Activated CD4-positive, alpha-beta T cell treated with anti-CD3 and anti-CD28 coated beads, Interleukin-2, amount 10 ng/mL, durations not matched to agents 7 days and 5 days (primary cell): Measurements from ENCODE around the gene LCMT1. TPM values are rescaled to one million over a fixed set of nuclear protein-coding genes. Genes with fewer than 3 reads are reported as not detected.

ENCODE experiments used
- CTCF ChIA-PET: fragments of 350-600 bp; sonication (Branson Sonifier 250); formaldehyde crosslinking; loops from one replicate; lab custom pipeline; 2021; ENCODE audit warnings: antibody characterized with exemption; lab: Charles Lee
- POLR2A ChIA-PET: fragments of 350-600 bp; sonication (Branson Sonifier 250); formaldehyde crosslinking; loops from one replicate; lab custom pipeline; 2021; ENCODE audit warnings: antibody characterized with exemption; lab: Charles Lee
- DNase-seq: peaks from one replicate; pipeline ENCODE4 v3.0.0-alpha.2; 2020
- H3K27ac Mint-ChIP-seq: one replicate; pipeline ENCODE4 v1.8.0; 2021; ENCODE audit warnings: mild to moderate bottlenecking, moderate library complexity, mixed read lengths
- H3K27me3 Mint-ChIP-seq: one replicate; pipeline ENCODE4 v1.8.0; 2021; ENCODE audit warnings: mixed read lengths
- H3K36me3 Mint-ChIP-seq: one replicate; pipeline ENCODE4 v1.8.0; 2021; ENCODE audit warnings: low read depth, mixed read lengths
- H3K4me1 Mint-ChIP-seq: one replicate; pipeline ENCODE4 v1.8.0; 2021; ENCODE audit warnings: mixed read lengths
- H3K4me3 Mint-ChIP-seq: one replicate; pipeline ENCODE4 v1.8.0; 2021; ENCODE audit warnings: mild to moderate bottlenecking, moderate library complexity, mixed read lengths
- H3K9me3 Mint-ChIP-seq: one replicate; pipeline ENCODE4 v1.8.0; 2021; ENCODE audit warnings: mixed read lengths
- total RNA-seq, 2 experiments: library from RNA; stranded (reverse); gene quantifications; one replicate each; pipeline ENCODE4 v1.2.3, GENCODE V29; 2021

Gene LCMT1
- total RNA-seq, 2 experiments from 2014 or later: 38.1 to 40.0 TPM

DNA sequence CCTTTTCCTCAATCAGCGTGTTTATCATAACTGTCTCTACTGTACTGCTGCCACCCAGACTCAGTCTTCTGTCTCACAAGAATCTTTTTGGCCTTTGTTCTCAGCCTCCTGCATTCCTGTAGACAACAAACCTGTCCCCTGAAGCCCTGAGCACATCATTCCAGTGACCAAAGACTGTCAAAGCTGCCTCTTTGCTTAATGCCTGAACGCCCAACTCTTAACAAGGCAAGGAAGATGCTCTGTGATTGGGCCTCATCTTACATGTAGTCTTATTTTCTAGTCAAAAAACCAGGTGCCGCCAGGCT is 75.9 kb downstream of the LCMT1 start:
- Mint-ChIP-seq H3K4me3 (no peak overlapping the region), H3K9me3 (no peaks in the 10 kb centered on the region), H3K27ac (no peak overlapping the region), H3K27me3 (no peaks in the 10 kb centered on the region), H3K36me3 (no peaks in the 10 kb centered on the region), H3K4me1 (no peaks in the 10 kb centered on the region)
- POLR2A ChIA-PET: no interaction called here
- CTCF ChIA-PET: interaction anchor here (0.6 kb wide), 1 partner anchor 49 kb away, joined by 3 read pairs; no protein-coding TSS in a partner anchor
- DNase-seq: no peak

- Mint-ChIP-seq H3K9me3 (no peaks in the 10 kb centered on the region), H3K4me3 (no peak overlapping the region), H3K27ac (no peak overlapping the region), H3K36me3 (no peaks in the 10 kb centered on the region), H3K27me3 (no peaks in the 10 kb centered on the region), H3K4me1 (no peaks in the 10 kb centered on the region)
- ChIA-PET POLR2A (no interaction called here), CTCF (interaction anchor here (1.2 to 1.5 kb wide), 2 partner anchors 10 to 26 kb away, joined by 3 read pairs; no protein-coding TSS in a partner anchor)
- no peak for DNase-seq
These were observed 77.8 kb downstream of the LCMT1 start for GRCh38 chr16:25189305-25189704.

GRCh38 chr16:25192096-25192495 is 80.6 kb downstream of the LCMT1 start:
- no peaks in the 10 kb centered on the region for H3K9me3 Mint-ChIP-seq
- POLR2A ChIA-PET: no interaction called here

GRCh38 chr16:25194273-25194878 is 82.8 kb downstream of the LCMT1 start:
- ChIA-PET POLR2A (no interaction called here), CTCF (no interaction called here)
- H3K27ac Mint-ChIP-seq: no peak overlapping the region

More at GRCh38 chr16:25192096-25192495, 80.6 kb downstream of the LCMT1 start:
- Mint-ChIP-seq H3K27ac (no peak overlapping the region), H3K27me3 (no peaks in the 10 kb centered on the region), H3K4me1 (no peaks in the 10 kb centered on the region), H3K4me3 (no peak overlapping the region), H3K36me3 (no peaks in the 10 kb centered on the region)
- DNase-seq: no peak
- CTCF ChIA-PET: no interaction called here

DNA sequence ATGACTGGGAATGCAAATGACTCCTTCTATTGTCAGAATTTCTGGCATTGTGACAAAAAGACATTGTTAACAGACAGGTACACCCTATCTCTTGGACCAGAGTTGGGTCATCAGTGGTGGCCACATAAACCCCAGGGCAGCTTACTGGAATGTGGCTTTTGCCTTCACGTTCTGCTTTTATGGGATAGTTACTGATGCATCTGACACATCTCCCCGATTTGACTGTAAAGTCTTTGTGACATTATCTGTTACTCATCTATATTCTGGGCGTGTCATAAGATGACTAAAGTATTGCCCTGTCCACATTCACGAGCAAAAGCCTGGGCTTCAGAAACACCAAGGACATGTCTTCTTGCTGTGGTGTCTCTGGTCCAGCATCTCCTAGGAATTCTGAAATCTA is 86.5 kb downstream of the LCMT1 start:
- H3K27ac Mint-ChIP-seq: no peak overlapping the region
- POLR2A ChIA-PET: no interaction called here
- no peaks in the 10 kb centered on the region for H3K9me3 Mint-ChIP-seq
- H3K4me1 Mint-ChIP-seq: no peaks in the 10 kb centered on the region
- H3K4me3 Mint-ChIP-seq: no peak overlapping the region
- CTCF ChIA-PET: interaction anchor here (1.4 kb wide), 1 partner anchor 27 kb away, joined by 3 read pairs; no protein-coding TSS in a partner anchor
- DNase-seq: no peak
- H3K36me3 Mint-ChIP-seq: no peaks in the 10 kb centered on the region
- H3K27me3 Mint-ChIP-seq: no peaks in the 10 kb centered on the region

More at GRCh38 chr16:25194273-25194878, 82.8 kb downstream of the LCMT1 start:
- DNase-seq: no peak
- Mint-ChIP-seq H3K4me3 (no peak overlapping the region), H3K27me3 (no peaks in the 10 kb centered on the region), H3K4me1 (no peaks in the 10 kb centered on the region), H3K9me3 (no peaks in the 10 kb centered on the region), H3K36me3 (no peaks in the 10 kb centered on the region)

DNA sequence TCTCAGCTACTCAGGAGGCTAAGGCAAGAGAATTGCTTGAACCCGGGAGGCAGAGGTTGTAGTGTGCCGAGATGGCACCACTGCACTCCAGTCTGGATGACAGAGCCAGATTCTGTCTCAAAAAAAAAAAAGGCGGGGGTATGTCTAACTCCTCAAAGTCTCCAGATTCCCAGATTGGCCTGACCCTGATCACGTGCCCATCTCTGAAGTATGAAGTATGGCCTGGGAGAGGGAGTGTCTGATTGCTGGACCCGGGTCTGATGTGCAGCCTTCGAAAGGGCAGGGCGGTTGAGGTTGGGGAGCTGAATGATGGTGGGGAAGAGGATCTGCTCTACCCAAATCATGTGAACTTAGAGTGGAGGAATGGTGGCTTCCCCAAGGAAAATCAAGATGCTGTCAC is 87.9 kb downstream of the LCMT1 start:
- no peak overlapping the region for H3K27ac Mint-ChIP-seq
- H3K9me3 Mint-ChIP-seq: no peaks in the 10 kb centered on the region
- DNase-seq: no peak
- H3K27me3 Mint-ChIP-seq: no peaks in the 10 kb centered on the region
- ChIA-PET CTCF (interaction anchor here (0.9 kb wide), 1 partner anchor 10 kb away, joined by 3 read pairs; no protein-coding TSS in a partner anchor), POLR2A (no interaction called here)
- no peaks in the 10 kb centered on the region for H3K36me3 Mint-ChIP-seq
- H3K4me3 Mint-ChIP-seq: no peak overlapping the region
- no peaks in the 10 kb centered on the region for H3K4me1 Mint-ChIP-seq

GRCh38 chr16:25210758-25211157 is 99.2 kb downstream of the LCMT1 start:
- H3K27me3 Mint-ChIP-seq: no peaks in the 10 kb centered on the region
- ChIA-PET CTCF (no interaction called here), POLR2A (no interaction called here)
- no peak for DNase-seq
- H3K9me3 Mint-ChIP-seq: no peaks in the 10 kb centered on the region
- peaks cover 2% of the 10 kb centered on the region for H3K4me1 Mint-ChIP-seq
- no peaks in the 10 kb centered on the region for H3K36me3 Mint-ChIP-seq
- H3K27ac Mint-ChIP-seq: no peak overlapping the region
- H3K4me3 Mint-ChIP-seq: no peak overlapping the region

- Mint-ChIP-seq H3K36me3 (no peaks in the 10 kb centered on the region), H3K9me3 (no peaks in the 10 kb centered on the region), H3K4me3 (no peak overlapping the region), H3K4me1 (peaks cover 2% of the 10 kb centered on the region), H3K27ac (no peak overlapping the region), H3K27me3 (no peaks in the 10 kb centered on the region)
- CTCF ChIA-PET: no interaction called here
- no peak for DNase-seq
- POLR2A ChIA-PET: no interaction called here
These were observed 101.1 kb downstream of the LCMT1 start for GRCh38 chr16:25212636-25213035.

- Mint-ChIP-seq H3K27me3 (no peaks in the 10 kb centered on the region), H3K36me3 (no peaks in the 10 kb centered on the region), H3K4me1 (peaks cover 2% of the 10 kb centered on the region), H3K27ac (no peak overlapping the region), H3K9me3 (no peaks in the 10 kb centered on the region), H3K4me3 (no peak overlapping the region)
- DNase-seq: no peak
- CTCF ChIA-PET: interaction anchor here (0.5 kb wide), 1 partner anchor 1185 kb away, joined by 3 read pairs; no protein-coding TSS in a partner anchor
- POLR2A ChIA-PET: no interaction called here
These were observed 102.3 kb downstream of the LCMT1 start for GRCh38 chr16:25213709-25214397.

GRCh38 chr16:25217112-25217511 is 105.6 kb downstream of the LCMT1 start:
- no peak overlapping the region for H3K27ac Mint-ChIP-seq
- no peak overlapping the region for H3K4me3 Mint-ChIP-seq
- H3K27me3 Mint-ChIP-seq: no peaks in the 10 kb centered on the region
- H3K4me1 Mint-ChIP-seq: no peaks in the 10 kb centered on the region
- H3K9me3 Mint-ChIP-seq: no peaks in the 10 kb centered on the region
- POLR2A ChIA-PET: no interaction called here
- CTCF ChIA-PET: interaction anchor here (1.5 kb wide), 1 partner anchor 16 kb away, joined by 5 read pairs; no protein-coding TSS in a partner anchor
- no peaks in the 10 kb centered on the region for H3K36me3 Mint-ChIP-seq
- DNase-seq: no peak

GRCh38 chr16:25217921-25218320 is 106.4 kb downstream of the LCMT1 start:
- no peaks in the 10 kb centered on the region for H3K36me3 Mint-ChIP-seq
- no peaks in the 10 kb centered on the region for H3K27me3 Mint-ChIP-seq
- CTCF ChIA-PET: interaction anchor here (1.0 to 1.5 kb wide), 2 partner anchors 15 to 161 kb away, joined by 3 to 5 read pairs; no protein-coding TSS in a partner anchor
- no peak overlapping the region for H3K27ac Mint-ChIP-seq
- no peaks in the 10 kb centered on the region for H3K9me3 Mint-ChIP-seq
- no peak overlapping the region for H3K4me3 Mint-ChIP-seq
- H3K4me1 Mint-ChIP-seq: no peaks in the 10 kb centered on the region
- DNase-seq: no peak
- POLR2A ChIA-PET: no interaction called here

DNA sequence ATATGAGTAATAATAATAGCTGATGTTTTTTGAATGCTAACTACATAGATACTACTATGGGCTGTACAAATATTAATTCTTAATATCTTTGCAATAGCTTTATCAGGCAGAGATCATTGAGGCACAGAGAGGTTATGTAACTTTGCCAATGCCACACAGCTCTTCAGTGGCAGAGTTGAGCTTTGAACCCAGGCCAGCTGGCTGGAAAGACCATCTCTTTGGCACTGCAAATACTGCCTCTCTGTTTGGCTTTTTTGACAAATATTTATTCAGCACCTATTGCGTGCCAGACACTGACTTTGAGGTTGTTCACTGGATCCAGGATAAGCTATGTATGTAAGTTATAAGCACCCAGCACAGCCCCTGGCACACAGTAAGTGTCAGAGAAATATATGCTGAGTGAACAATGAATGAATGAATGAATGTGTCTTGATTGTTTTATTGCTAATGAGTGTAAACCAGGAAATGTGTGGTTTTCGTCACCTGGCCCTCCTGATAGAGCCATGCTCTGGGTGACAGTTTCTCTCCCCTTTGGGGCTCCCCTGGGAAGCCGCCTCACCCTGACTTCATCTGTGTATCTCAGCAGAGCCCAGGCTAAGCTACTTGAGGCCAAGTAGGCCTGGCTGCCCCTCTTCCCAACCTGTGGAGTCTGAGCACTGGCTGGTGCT is 107.7 kb downstream of the LCMT1 start:
- CTCF ChIA-PET: no interaction called here
- Mint-ChIP-seq H3K4me1 (no peaks in the 10 kb centered on the region), H3K36me3 (no peaks in the 10 kb centered on the region), H3K27ac (no peak overlapping the region), H3K27me3 (no peaks in the 10 kb centered on the region), H3K9me3 (no peaks in the 10 kb centered on the region), H3K4me3 (no peak overlapping the region)
- POLR2A ChIA-PET: interaction anchor here (0.6 kb wide), 1 partner anchor 880 kb away, joined by 4 read pairs; no protein-coding TSS in a partner anchor
- DNase-seq: no peak

DNA sequence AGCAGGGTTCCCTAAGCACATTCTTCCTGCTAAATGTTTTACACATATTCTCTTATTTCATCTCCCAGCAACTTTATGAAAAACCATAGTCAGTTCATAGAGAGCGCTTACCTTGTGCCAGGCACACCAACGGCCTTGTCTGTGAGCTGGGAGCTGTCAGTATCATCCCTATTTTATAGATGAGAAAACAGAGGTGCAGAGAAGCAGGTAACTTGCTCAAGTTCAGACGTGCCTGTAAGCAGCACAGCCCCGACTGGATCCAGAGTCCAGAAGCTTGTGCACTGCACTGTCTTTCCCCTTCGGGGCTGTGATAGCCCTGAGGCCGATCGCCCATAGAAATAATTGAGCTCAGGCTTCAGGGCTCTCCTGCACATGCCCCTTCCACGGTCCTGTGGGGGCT is 111.4 kb downstream of the LCMT1 start:
- no peak overlapping the region for H3K4me3 Mint-ChIP-seq
- no peaks in the 10 kb centered on the region for H3K27me3 Mint-ChIP-seq
- no peak overlapping the region for H3K27ac Mint-ChIP-seq
- H3K4me1 Mint-ChIP-seq: no peaks in the 10 kb centered on the region
- DNase-seq: no peak
- no peaks in the 10 kb centered on the region for H3K36me3 Mint-ChIP-seq
- ChIA-PET CTCF (interaction anchor here (1.1 to 1.7 kb wide), 3 partner anchors 20 to 175 kb away, joined by 3 to 4 read pairs (median 3); no protein-coding TSS in a partner anchor), POLR2A (no interaction called here)
- no peaks in the 10 kb centered on the region for H3K9me3 Mint-ChIP-seq
